Suprapubic skin (tissue), 3 donors: ENCODE data around the gene GLRX3.

Experiments used
- CTCF ChIP-seq, 2 donors: fragments of 200-600 bp in 1 of 2; fragments of 450-650 bp in 1 of 2; sonication (generic) in 1 of 2; IDR thresholded peaks; one replicate each; pipeline ENCODE4 v1.5.1; 2016 to 2019; ENCODE audit warnings: antibody characterized with exemption in 2 of 2, mild to moderate bottlenecking in 1 of 2, moderate library complexity in 1 of 2
- EP300 ChIP-seq: sonication (generic); formaldehyde crosslinking; IDR thresholded peaks from one replicate; pipeline ENCODE4 v1.6.1; 2017; ENCODE audit warnings: antibody characterized with exemption
- POLR2A ChIP-seq, 2 donors: fragments of 450-650 bp; IDR thresholded peaks; one replicate each; pipeline ENCODE4 v1.6.1; 2017; ENCODE audit warnings: antibody characterized with exemption in 2 of 2, mild to moderate bottlenecking in 2 of 2, moderate library complexity in 2 of 2

GRCh38 chr10:130220251-130221185, 84.3 kb downstream of the GLRX3 start:
- TF ChIP-seq EP300 = no peak
- no peak for TF ChIP-seq CTCF (IDR thresholded peaks at IDR 0.05)
- no peak for TF ChIP-seq POLR2A (IDR thresholded peaks at IDR 0.05)
